Eye (tissue), 1 donor: ENCODE data around the gene DQX1.
"Not testable (repeated sequence)": the region's sequence is repeated elsewhere in the genome, so short reads cannot be mapped to it uniquely, and the experiment has no call there.

Experiments
- DNase-seq: peaks from one replicate; pipeline ENCODE4 v3.0.0-alpha.2; 2015

DQX1 gene

GRCh38 chr2:74525717-74526648 is at the start of gene DQX1:
Gene DQX1 (minus strand): TSS chr2:74526231. CDS start chr2:74525729, 502 bp downstream.
- DNase-seq = peak; percentile 46

- DNase-seq = no peak
Observed at GRCh38 chr2:74575320-74575719, 49.3 kb upstream of the DQX1 start.

DNA sequence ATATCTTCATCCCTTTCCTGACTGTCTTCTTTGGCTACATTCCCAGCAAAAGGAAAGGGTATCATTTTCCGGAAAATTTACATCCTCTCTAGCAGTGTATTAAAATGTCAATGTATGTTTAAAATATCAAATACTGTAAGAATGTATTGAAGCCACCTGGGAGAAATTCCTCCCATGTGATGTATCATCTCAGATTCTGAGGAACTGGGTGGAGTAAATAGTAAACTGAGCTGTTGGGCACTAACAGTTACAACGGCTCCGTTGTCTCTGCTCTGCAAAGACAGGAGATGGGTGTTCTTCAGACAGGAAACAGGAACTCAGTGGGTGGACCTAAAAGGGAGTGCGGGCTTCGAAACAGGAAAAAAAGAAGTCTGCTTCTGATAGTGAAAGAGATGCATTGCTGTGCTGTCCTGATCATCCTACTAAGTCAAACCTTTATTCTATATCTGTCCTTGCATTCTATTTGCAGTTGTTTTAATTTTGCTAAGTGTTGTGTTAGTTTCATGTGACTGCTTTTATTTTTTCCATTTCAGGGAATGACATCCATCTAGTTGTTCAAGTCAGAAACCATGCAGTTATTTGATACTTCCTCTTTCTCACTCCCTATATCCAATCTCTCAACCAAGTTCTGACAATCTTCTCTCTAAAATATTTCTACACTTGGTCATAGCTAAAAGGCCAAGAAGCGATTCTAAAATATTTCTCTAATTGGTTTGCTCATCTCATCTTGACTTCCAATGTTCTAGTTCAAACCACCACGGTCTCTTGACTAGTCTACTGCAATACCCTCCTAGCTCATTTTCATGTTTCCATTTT is 47.9 kb upstream of the DQX1 start:
- no peak for DNase-seq

DNA sequence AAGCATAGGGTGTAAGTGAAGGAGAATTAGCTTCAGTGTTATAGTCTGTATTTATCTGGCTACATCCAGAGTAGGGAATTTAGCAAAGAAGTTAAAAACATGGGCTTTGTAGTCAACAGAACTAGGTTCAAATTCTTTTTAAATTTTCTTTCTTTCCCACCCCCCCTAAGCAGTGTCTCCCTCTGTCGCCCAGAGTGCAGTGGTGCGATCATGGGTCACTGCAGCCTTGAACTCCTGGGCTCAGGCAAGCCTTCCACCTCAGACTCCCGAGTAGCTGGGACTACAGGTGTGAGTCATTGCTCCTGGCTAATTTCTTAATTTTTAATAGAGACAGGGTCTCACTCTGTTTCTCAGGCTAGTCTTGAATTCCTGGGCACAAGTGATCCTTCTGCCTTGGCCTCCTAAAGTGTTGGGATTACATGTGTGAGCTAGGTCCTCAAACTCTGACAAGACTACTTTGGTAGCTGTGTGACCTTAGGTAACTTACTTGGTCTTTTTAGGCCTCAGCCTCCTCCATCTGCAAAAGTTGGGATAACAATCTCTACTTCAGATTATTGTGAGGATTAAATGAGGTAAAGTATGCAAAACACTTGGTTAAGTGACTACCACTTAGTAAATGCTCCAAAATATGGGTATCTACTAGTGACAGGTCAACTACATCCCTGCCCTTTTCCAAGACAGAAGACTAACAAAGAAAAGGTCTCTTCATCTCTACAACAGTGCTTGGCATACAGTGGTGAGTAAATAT is 46.3 kb upstream of the DQX1 start:
- no peak for DNase-seq

DNA sequence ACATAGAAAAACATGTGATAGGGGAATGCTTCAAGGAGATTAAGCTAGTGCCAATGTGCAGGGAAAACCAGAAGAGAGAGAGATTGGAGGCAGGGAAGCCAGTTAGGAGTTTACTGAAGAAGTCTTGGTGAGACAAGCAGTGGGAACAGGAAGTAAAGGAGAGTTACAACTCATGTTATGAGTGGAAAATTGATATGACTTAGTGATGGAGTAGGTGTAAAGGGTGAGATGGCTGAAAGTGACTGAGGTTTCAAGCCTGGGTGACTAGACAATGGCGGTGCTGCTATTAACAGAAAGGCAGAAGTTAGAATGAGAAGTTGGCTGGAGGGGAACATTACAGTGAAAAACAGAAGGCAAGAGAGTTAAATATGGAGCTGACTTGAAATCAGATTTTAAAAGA is 45.0 kb upstream of the DQX1 start:
- DNase-seq = no peak

DNA sequence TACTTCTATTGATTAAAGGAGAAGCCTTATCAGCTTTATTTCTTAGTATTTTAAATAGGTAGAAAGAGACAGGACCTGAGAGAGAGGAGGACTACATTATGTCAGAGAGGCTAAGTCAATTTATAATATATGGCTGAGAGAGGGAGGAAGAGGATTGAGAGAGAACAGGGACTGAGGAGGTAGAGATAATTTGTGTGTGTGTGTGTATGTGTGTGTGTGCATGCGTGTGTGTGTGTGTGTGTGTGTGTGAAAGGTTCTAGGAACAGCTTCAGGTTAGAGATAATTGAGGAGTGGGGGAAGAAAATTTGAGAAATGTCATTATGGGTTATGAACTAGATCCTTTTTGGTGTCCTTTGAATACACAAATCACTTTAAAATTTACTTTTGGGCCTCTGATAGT is 43.7 kb upstream of the DQX1 start:
- no peak for DNase-seq

- DNase-seq = no peak
Observed at GRCh38 chr2:74567881-74568280, 41.9 kb upstream of the DQX1 start.

DNA sequence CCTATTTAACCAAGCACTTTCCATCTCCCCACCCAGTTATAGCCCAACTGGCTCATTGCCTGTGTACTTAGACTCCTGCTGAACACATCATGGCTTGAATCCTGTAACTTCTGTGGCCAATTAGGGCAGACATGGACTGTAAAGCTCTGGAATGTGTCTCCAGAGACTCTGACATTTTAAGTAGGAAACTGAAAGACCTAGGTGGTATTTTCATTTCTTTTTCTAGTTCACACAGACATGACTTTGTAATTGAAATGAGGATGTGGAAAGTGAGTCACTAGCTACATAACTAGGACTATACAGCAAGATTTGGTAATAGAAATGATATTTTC is 40.7 kb upstream of the DQX1 start:
- no peak for DNase-seq

- no peak for DNase-seq
Observed at GRCh38 chr2:74566076-74566753, 40.2 kb upstream of the DQX1 start.

DNA sequence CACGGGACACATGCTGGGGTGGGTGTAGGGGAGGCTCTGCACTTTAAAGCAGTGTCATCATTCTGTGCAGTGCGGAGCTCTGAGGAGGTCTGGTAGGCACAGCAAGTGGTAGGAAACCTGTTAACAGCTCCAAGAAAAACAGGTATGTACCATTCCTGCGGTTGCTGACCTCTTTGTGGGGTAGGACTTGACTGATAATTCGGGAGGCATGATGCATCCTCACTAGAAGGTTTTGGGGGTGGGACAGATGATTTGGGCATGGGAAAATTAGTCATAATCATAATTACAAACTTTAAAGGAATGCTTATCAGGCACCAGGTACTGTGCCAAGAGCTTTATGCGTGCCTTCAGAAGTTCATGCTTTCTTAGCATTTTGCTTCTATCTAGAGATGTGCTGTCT is 38.2 kb upstream of the DQX1 start:
- no peak for DNase-seq

- DNase-seq = no peak
Observed at GRCh38 chr2:74562126-74562775, 36.2 kb upstream of the DQX1 start.

- not testable (repeated sequence) for DNase-seq
Observed at GRCh38 chr2:74561022-74561421, 35.0 kb upstream of the DQX1 start.

DNA sequence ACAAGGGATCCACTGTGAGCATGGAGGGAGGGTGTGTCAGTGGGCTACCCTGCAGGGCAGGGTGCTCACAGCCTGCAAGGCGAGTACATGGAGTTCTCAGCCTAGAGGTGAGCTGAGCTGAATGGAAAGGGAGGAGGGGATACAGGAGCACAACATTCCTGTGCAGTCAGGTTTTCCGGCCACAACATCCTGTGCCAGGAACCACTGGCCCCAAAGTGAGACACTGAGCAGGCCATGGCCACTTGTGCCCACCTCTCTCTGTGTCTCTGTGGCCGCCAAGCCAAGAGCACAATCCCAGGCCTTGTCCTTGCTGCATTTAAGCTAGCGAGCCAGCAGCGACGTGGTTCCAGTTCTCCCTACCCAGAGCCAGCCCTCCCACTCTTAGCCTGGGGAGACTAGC is 34.6 kb upstream of the DQX1 start:
- no peak for DNase-seq

DNA sequence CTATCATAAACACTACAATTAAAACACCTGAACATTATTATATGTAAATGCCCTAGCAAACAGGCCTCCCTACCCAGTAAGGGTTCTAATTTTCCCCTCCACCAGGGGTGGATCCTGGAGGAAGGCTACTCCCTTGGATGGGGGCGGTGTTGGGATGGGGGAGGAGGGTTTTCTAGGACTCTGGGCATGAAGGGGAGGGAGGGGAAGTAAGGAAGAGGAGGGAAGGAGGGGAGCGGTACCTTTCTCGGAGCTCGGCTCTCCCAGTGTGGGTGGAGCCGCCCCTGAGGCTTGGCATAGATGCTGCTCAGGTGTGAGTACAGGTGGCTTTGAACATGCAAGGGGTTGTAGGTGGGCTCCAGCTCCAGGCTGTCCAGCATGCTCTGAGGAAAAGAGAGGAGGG is 33.9 kb upstream of the DQX1 start:
- DNase-seq = no peak

- DNase-seq = no peak
Observed at GRCh38 chr2:74558284-74559230, 32.5 kb upstream of the DQX1 start.

DNA sequence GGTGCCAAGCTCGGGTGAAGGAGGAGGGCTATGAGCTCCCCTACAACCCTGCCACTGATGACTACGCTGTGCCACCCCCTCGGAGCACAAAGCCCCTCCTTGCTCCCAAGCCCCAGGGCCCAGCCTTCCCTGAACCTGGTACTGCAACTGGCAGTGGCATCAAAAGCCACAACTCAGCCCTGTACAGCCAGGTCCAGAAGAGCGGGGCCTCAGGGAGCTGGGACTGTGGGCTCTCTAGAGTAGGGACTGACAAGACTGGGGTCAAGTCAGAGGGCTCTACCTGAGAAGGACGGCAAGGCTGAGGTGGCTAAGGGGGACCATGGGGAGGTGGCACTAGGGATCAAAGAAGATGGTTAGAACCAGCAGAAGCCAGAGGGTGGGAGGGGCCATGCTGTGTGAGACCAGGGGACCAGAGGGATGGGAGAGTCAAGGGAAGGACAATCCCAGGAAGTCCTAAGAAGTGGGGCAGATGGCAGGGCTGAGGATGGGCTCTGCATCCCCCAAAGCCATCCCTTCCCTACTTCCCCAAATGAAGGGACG is 30.9 kb upstream of the DQX1 start:
- no peak for DNase-seq

DNA sequence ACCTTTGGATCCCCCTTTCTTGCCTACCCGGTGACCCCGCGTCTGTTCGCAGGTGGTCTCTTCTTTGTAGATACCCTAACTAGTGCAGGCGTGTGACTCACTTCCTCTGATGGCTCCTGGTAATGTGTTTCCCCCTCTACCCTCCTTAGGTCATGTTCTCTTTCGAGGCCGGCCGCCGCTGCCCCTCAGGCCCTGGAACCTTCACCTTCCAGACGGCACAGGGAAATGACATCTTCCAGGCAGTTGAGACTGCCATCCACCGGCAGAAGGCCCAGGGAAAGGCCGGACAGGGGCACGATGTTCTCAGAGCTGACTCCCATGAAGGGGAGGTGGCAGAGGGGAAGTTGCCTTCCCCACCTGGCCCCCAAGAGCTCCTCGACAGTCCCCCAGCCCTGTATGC is 30.1 kb upstream of the DQX1 start:
- no peak for DNase-seq

DNA sequence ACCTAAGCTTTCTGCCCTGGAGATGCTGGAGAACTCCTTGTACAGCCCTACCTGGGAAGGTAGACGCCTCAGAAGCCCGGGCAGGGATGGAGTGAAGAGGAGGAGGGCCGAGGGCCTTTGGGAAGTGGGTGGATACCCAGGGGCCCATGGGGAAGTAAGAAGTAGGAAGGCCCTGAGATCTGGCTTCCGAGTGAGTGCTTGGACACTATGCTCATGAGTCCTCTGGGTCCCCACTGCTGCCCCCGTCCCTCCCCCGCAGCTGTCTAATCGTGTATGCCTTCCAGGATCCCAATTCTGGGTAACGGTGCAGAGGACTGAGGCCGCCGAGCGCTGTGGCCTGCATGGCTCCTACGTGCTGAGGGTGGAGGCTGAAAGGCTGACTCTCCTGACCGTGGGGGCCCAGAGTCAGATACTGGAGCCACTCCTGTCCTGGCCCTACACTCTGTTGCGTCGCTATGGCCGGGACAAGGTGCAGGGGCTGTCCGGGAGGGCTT is 29.6 kb upstream of the DQX1 start:
- no peak for DNase-seq

- peak; percentile 89 for DNase-seq
Observed at GRCh38 chr2:74554820-74555531, 28.9 kb upstream of the DQX1 start.
